HG03520 (cell line): ENCODE data around the gene GRPR.
"Not testable (repeated sequence)": the region's sequence is repeated elsewhere in the genome, so short reads cannot be mapped to it uniquely, and the experiment has no call there.

Experiments
- ATAC-seq: cut with Tn5 transposase; IDR thresholded peaks from one replicate; pipeline ENCODE4 v1.9.1; 2021; ENCODE audit warnings: mild to moderate bottlenecking, moderate library complexity; ENCODE audit not compliant: unreplicated experiment

GRPR gene

DNA sequence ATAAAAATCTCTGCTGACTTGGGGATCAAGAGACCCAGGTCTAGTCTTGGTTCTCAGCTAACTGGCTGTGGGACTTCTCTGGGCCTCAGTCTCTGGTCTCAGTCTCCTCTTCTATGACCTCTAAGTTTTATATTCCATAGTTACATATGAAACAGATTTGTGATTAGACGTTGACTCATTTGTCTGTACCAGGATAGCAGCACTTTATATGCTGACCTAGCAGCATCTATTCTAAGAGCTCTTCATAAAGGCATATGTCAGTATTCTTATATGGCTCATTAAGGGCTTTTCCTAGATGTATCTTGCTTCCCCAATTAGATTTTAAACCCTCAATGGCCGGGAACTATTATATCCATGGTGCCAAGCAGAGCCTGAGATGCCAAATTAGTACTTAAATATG lies 12.7 kb downstream of the GRPR start:
- no peak for ATAC-seq

GRCh38 chrX:16137416-16138107 lies 14.2 kb downstream of the GRPR start:
- ATAC-seq = peak; percentile 72

DNA sequence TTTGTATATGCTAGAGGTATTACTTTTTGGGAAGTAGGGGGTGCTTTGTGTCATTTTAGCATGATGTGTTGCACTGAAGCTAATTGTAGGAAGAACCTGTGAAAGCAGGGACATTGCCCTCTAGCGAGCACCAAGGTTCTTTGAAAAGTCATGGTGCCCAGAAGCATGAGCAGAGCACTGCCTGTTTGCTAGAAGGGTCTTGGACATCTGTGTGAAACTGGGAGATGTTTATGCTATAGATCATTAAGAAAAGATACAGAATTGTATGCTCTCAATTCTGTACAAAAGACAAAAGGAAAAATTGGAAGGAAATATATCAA lies 14.7 kb downstream of the GRPR start:
- ATAC-seq = no peak

DNA sequence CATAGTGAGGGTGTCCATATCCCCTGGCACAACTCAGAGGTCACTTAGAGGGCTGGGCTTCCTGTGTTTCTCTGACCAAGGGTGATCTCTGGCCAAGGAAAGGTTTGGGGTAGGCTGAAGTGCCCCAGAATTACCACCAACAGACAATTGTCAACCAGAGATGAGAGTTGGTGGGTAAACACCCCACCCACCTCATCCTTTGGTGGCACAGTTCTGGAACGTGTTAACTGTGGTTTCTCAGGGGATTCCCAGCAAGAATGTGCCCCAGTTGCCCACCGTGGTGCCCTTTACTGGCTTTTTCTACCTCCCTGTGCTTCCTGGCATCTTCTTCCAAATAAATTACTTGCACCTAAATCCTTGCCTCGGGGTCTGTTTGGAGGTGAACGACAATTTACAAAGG lies 17.1 kb downstream of the GRPR start:
- ATAC-seq = no peak

- ATAC-seq = no peak
These were observed 17.6 kb downstream of the GRPR start for GRCh38 chrX:16140983-16141382.

GRCh38 chrX:16141422-16142245 lies 18.3 kb downstream of the GRPR start:
- ATAC-seq = no peak

- ATAC-seq = no peak
These were observed 18.8 kb downstream of the GRPR start for GRCh38 chrX:16142246-16142558.

DNA sequence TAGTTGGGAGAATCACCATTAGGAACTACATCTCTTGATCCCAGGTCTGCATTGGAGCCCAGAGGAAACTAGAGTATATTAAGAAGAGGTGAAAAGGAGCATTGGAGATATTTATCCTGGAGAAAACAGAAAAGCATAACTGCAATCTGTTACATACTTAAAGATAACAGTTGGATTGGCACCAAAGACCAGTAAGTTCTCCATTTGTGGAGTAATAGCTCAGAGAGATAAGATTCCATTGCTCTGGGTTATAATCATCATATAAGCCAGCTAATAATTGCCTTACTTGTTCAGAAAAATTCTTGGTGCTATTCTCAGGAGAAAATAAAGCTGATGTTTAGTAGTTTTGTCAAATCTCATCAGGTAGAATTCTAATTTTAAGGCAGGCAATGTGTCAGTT lies 20.6 kb downstream of the GRPR start:
- no peak for ATAC-seq

DNA sequence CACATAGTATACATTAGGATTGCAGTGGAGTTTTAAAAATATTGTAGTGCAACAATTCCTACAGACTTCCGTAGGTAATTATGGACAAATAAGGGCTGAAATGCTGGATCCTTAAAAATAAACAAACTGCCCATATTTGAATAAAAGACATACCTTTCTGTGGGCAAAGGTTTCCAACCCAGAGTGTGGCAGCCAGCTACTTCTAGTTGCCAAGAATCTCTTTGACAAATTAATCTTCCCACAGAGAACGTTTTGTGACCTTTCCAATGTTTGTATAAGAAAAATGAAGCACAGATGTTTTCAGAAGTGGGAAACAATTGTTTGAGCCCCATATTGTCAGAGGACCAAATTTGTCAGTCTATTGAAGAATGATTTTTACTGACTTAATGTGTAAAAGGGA lies 21.1 kb downstream of the GRPR start:
- no peak for ATAC-seq

GRCh38 chrX:16145093-16145492 lies 21.7 kb downstream of the GRPR start:
- not testable (repeated sequence) for ATAC-seq

- ATAC-seq = no peak
These were observed 22.3 kb downstream of the GRPR start for GRCh38 chrX:16145656-16146055.

GRCh38 chrX:16148896-16149295 lies 25.5 kb downstream of the GRPR start:
- ATAC-seq = no peak

DNA sequence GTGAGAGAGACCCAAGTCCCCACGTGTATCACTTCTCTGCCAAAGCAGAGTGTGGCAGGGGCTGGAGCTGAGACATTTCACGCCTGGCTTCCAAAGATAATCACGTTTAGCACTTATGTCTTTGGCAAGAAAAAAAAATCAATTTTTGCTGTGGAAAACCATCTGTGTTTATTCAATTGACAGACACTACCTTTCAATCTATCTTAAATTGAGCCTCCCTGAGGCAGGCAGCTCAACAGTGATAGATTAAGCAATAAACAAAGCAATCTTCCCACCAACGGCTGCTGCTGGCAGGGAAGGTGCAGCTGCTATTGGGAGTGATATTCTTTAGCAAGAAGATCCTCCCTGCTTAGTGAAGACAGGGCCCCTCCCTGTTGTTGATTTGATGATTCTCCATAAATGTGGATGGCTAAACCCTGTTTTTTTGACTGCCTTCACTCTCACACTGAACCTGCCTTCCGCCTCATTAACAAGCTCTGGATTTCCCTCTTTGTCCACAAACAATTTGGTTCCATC lies 32.3 kb downstream of the GRPR start:
- no peak for ATAC-seq

DNA sequence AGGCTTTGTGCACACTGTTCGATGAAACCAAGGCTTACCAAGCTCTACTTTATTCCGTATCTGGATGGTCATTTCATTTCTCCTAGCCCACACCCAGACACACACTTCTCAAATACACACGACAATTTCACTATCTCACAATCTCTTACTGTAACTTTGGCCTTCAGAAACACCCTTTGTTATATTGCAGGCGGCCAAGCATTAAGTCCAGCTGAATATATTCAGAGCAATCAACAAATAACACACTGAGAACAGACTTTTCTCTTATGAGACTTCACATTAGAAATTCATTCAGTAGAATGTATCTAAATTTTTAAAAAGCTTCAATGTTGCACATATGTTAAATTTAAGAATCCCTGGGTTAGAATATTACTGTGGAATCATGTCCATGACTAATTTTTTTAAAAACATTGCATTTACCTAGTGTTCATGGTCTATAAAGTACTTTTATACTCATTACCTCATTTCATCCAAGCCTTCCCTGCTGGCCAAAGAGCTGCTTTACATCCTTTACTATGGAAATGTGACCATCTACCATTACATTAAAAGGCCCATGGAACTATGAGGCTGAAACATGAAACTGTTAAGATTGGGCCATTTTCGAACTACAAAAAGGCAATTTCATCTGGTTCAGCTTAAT lies 33.4 kb downstream of the GRPR start:
- ATAC-seq = no peak

GRCh38 chrX:16160729-16161128 lies 37.4 kb downstream of the GRPR start:
- ATAC-seq = no peak

DNA sequence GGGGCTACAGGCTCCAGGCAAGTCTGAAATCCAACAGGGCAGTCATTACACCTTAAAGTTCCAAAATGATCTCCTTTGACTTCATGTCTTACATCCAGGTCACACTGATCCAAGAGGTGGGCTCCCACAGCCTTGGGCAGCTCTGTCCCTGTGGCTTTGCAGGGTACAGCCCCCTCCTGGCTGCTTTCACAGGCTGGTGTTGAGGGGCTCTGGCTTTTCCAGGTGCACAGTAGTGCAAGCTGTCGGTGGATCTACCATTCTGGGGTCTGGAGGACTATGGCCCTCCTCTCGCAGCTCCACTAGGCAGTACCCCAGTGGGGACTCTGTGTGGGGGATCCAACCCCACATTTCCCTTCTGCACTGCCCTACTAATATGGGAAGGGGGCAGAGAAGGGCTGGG lies 37.8 kb downstream of the GRPR start:
- ATAC-seq = not testable (repeated sequence)

- ATAC-seq = no peak
These were observed 39.0 kb downstream of the GRPR start for GRCh38 chrX:16162391-16162790.

- ATAC-seq = no peak
These were observed 41.4 kb downstream of the GRPR start for GRCh38 chrX:16164748-16165147.

GRCh38 chrX:16167181-16167580 lies 43.8 kb downstream of the GRPR start, which contains the start of gene MAGEB17:
TSS of gene MAGEB17 (plus strand) at chrX:16167481. CDS start at chrX:16170383, 2,902 bp downstream.
- ATAC-seq = no peak

DNA sequence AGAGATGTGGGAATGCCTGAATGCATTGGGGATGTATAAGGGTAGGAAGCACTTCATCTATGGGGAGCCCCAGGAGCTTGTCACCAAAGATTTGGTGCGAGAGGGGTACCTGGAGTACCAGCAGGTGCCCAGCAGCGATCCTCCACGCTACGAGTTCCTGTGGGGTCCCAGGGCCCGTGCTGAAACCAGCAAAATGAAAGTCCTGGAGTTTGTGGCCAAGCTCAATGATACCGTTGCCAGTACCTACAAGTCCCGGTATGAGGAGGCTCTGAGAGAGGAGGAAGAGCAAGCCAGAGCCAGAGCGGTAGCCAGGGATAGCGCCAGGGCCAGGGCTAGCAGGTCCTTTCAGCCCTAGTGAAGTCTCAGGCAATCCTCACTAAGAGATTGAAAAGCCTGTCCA lies 47.7 kb downstream of the GRPR start:
- ATAC-seq = no peak

DNA sequence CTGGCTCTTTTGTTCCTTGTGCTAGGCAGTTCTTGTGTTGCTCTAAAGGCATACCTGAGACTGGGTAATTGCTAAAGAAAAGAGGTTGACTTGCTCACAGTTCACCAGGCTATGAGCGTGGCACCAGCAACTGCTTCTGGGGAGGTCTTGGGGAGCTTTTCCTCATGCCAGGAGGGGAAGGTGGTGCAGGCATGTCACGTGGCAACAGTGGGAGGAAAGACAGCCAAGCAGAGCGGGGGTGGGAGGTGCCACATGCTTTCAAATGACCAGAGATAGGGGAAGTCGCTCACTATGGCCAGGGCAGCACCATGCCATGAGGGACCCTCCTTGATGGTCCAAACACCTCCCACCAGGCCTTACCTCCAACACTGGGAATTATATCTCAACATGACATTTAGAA lies 48.6 kb downstream of the GRPR start:
- ATAC-seq = no peak

DNA sequence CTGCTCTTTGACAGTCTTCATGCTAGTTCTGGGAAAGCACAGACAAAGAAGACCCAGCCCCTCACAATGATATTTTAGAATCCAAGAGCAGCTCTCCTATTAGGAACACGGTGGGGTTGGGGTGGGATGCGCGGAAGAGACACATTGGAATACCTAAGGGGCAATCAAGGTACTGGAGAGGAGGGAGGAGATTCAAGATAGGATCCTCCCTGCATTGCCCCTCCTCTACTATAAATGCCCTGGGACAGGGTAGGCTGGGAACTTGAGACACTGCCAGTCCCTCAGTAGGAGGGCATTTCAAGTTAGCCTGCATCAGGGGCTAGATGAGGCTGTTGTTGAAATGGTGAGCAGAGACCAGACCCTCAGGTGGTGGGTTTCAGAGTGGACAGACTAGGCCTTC lies 49.0 kb downstream of the GRPR start:
- no peak for ATAC-seq
